Transverse colon (tissue), 4 donors: Measurements from ENCODE around the gene TPK1. TPM values are rescaled to one million over a fixed set of nuclear protein-coding genes. Genes with fewer than 3 reads are reported as not detected.
A peak's percentile ranks its signal among the peaks of the same experiment; 100 is the strongest.

ENCODE experiments used
- DNase-seq: peaks from one replicate; pipeline ENCODE4 v3.0.0-alpha.2; 2019
- H3K27ac ChIP-seq, 4 donors: fragments of 200-600 bp; sonication (generic); 2 replicates each; pipeline ENCODE4 v1.5.1; 2016 to 2018; ENCODE audit warnings: inconsistent platforms in 4 of 4
- H3K27me3 ChIP-seq: fragments of 200-600 bp; sonication (generic); 2 replicates; pipeline ENCODE4 v1.5.1; 2017; ENCODE audit warnings: inconsistent platforms
- H3K36me3 ChIP-seq, 4 donors: fragments of 200-600 bp; sonication (generic); 2 replicates each; pipeline ENCODE4 v1.5.1; 2017 to 2019; ENCODE audit warnings: inconsistent platforms in 4 of 4
- H3K4me1 ChIP-seq, 4 donors: fragments of 200-600 bp; sonication (generic); 2 replicates each; pipeline ENCODE4 v1.5.1; 2017 to 2020; ENCODE audit warnings: inconsistent platforms in 4 of 4
- H3K4me3 ChIP-seq, 4 donors: fragments of 200-600 bp; sonication (generic); 1 replicate in 1 of 4; 2 replicates in 3 of 4; pipeline versions ENCODE4 v1.5.1 to v1.6.1; 2017 to 2019; ENCODE audit warnings: inconsistent platforms in 4 of 4
- H3K9me3 ChIP-seq, 2 donors: fragments of 200-600 bp; sonication (generic); 2 replicates each; pipeline ENCODE4 v1.5.1; 2017 to 2019; ENCODE audit warnings: inconsistent platforms in 2 of 2
- EP300 ChIP-seq: sonication (generic); formaldehyde crosslinking; IDR thresholded peaks from one replicate; pipeline ENCODE4 v1.6.1; 2017; ENCODE audit warnings: antibody characterized with exemption, low read depth
- POLR2A ChIP-seq: fragments of 450-650 bp; IDR thresholded peaks from one replicate; pipeline ENCODE4 v1.6.1; 2016; ENCODE audit warnings: antibody characterized with exemption, mild to moderate bottlenecking, moderate library complexity
- POLR2AphosphoS5 ChIP-seq, 3 donors: sonication (generic); formaldehyde crosslinking; IDR thresholded peaks; one replicate each; pipeline ENCODE4 v1.6.1; 2016; ENCODE audit warnings: antibody characterized with exemption in 3 of 3
- WGBS, 2 donors: methylation state at CpG; one replicate each; pipeline ENCODE4 v1.1.5; 2018; ENCODE audit warnings: low coverage in 1 of 2; 5-methylcytosine and 5-hydroxymethylcytosine counted together
- in situ Hi-C, 4 donors: fragments of 200-750 bp; cut with MboI; loops; one replicate each; pipeline versions ENCODE4 v1.15.0 to v1.15.1; 2017; ENCODE audit warnings: low sequenced_read_pairs in 3 of 4, low pct_ligation_motif_present in 1 of 4, low pct_unique_long_range_greater_than_20kb in 1 of 4
- intact Hi-C: fragments of 100-400 bp; cut with DNase I; formaldehyde crosslinking; loops from one replicate; pipeline ENCODE4 v1.15.1; 2023; ENCODE audit warnings: low total_unique reads
- total RNA-seq, 4 donors: library from RNA; depleted of rRNA; stranded (reverse); fragments of >200 nt; gene quantifications; one replicate each; pipeline ENCODE4 v1.1.0, GENCODE V29; 2016
- TF ChIP-seq, protein P1 (sequence below), 5 experiments: fragments of 200-600 bp in 3 of 5; fragments of 450-650 bp in 2 of 5; sonication (generic) in 3 of 5; IDR thresholded peaks; 1 replicate in 2 of 5; 2 replicates in 3 of 5; pipeline ENCODE4 v1.5.1; 2016 to 2017; ENCODE audit warnings: antibody characterized with exemption in 5 of 5, inconsistent platforms in 3 of 5, mild to moderate bottlenecking in 2 of 5, moderate library complexity in 1 of 5

The TPK1 gene
- total RNA-seq, 4 donors from 2014 or later, result 1.4 to 17.3 (median 14.6) TPM

DNA sequence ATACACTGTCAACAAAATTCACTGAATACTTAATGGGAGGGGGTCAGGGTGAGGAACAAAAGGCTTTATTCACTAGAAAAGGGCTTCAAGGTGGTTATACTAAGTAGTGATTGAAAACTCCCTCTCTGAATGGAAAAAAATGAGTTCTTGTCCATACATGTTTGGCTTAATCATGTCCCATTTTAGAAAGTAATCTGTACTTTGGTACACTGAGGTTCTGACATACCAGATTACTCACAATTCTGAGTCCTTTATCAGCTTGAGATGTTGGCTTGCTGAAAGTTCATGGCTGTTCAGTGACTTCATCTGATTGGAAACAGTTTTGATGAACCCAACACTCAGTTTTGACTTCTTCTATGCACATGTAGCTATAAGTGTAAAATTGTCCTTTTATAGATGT, 419.5 kb downstream of the TPK1 start:
- in situ Hi-C loops (no loop called here), intact Hi-C loops (no loop called here)
- Histone ChIP-seq H3K4me3 (no peak overlapping the region), H3K36me3 (no peaks in the 10 kb centered on the region), H3K9me3 (no peaks in the 10 kb centered on the region), H3K27me3 (no peaks in the 10 kb centered on the region), H3K27ac (no peak overlapping the region), H3K4me1 (peaks cover 0 to 5% (median 0%) of the 10 kb centered on the region in 4 donors)
- no peak for DNase-seq
- TF ChIP-seq POLR2AphosphoS5 (IDR thresholded peaks at IDR 0.05), result no peak
- TF ChIP-seq, protein P1, sequence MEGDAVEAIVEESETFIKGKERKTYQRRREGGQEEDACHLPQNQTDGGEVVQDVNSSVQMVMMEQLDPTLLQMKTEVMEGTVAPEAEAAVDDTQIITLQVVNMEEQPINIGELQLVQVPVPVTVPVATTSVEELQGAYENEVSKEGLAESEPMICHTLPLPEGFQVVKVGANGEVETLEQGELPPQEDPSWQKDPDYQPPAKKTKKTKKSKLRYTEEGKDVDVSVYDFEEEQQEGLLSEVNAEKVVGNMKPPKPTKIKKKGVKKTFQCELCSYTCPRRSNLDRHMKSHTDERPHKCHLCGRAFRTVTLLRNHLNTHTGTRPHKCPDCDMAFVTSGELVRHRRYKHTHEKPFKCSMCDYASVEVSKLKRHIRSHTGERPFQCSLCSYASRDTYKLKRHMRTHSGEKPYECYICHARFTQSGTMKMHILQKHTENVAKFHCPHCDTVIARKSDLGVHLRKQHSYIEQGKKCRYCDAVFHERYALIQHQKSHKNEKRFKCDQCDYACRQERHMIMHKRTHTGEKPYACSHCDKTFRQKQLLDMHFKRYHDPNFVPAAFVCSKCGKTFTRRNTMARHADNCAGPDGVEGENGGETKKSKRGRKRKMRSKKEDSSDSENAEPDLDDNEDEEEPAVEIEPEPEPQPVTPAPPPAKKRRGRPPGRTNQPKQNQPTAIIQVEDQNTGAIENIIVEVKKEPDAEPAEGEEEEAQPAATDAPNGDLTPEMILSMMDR (IDR thresholded peaks at IDR 0.05), result no peak
- no peak for TF ChIP-seq EP300
- no peak for TF ChIP-seq POLR2A

DNA sequence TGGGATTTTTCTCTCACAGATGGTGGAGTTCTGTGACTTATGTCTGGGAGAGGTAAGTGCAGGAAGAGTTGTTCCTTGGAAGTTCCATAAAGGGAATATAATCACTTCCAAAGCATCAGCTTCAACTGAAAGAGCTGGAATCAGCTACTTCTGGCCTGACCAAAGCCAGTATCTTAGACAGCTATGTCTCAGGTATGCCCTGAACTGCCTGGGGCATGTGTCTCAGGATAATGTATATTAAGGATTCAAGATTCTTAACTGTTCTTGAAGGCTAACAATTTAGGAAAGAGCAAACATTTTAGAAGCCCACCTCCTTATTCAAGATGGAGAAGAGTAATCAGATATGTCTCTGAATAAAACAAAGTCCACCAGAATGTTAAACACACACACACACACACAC, 420.0 kb downstream of the TPK1 start:
- Histone ChIP-seq H3K4me1 (peaks cover 0 to 5% (median 0%) of the 10 kb centered on the region in 4 donors), H3K27me3 (no peaks in the 10 kb centered on the region), H3K9me3 (no peaks in the 10 kb centered on the region), H3K36me3 (no peaks in the 10 kb centered on the region), H3K27ac (no peak overlapping the region), H3K4me3 (no peak overlapping the region)
- no peak for TF ChIP-seq POLR2AphosphoS5 (IDR thresholded peaks at IDR 0.05)
- no peak for TF ChIP-seq POLR2A
- no peak for TF ChIP-seq EP300
- TF ChIP-seq, protein P1 (IDR thresholded peaks at IDR 0.05), result no peak
- no peak for DNase-seq
- in situ Hi-C loops, result no loop called here
- intact Hi-C loops, result loop anchor here (1.0 to 2.0 kb wide), 2 partner anchors 11 to 35 kb away; no protein-coding TSS in a partner anchor

DNA sequence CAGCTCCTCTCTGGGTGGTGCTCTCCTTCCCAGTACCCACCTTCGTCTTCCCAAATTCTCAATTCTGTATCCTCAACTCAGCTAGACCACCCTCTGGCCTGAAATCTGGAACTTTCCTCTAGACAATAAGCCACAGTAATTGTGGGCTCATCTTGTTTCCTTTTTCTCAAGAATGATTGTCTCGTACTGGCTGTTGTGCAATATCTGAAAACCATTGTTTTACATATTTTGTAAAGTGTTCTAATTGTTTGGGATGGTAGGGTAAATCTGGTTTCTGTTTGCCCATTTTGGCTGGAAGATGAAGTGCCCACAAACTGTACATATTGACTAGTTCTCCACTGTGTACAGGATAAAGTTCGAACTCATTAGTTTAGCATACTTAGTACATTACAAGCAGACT, 421.0 kb downstream of the TPK1 start:
- intact Hi-C loops, result loop anchor here (1.0 to 2.0 kb wide), 2 partner anchors 10 to 36 kb away; no protein-coding TSS in a partner anchor
- Histone ChIP-seq H3K4me1 (peaks cover 0 to 5% (median 0%) of the 10 kb centered on the region in 4 donors), H3K9me3 (no peaks in the 10 kb centered on the region), H3K27ac (no peak overlapping the region), H3K4me3 (no peak overlapping the region), H3K27me3 (no peaks in the 10 kb centered on the region), H3K36me3 (no peaks in the 10 kb centered on the region)
- no peak for DNase-seq
- 63 to 83% methylated on average over 3 of the region's 3 CpGs for whole genome bisulfite sequencing, 2 donors
- TF ChIP-seq POLR2AphosphoS5 (IDR thresholded peaks at IDR 0.05), result no peak
- no peak for TF ChIP-seq POLR2A
- no peak for TF ChIP-seq EP300
- TF ChIP-seq, protein P1 (IDR thresholded peaks at IDR 0.05), result no peak
- in situ Hi-C loops, result no loop called here

DNA sequence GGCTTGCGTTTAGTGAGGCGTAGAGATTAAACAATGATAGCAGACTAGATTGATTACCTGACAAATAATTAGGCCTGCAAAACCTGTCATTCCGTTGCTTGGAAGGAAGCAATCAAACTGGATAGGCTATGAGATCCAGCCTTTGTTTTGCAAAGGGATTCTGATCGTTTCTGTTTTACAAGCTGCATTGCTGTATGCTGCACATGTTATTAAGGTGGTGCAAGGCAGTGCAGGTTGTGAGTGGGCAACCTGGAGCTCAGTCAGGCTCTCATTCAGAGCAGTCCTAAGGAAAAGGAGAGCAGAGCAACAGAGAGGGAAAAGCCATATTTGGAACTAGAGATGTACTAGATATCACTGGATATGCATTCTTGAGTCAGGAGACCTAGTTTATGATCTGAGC, 425.4 kb downstream of the TPK1 start:
- H3K36me3 ChIP-seq, result no peaks in the 10 kb centered on the region
- H3K27ac ChIP-seq, result no peak overlapping the region
- H3K4me3 ChIP-seq, result no peak overlapping the region
- no peak for TF ChIP-seq POLR2A
- no peak for TF ChIP-seq EP300
- 46 to 59% methylated on average over 4 of the region's 4 CpGs for WGBS, 2 donors
- intact Hi-C loops (no loop called here), in situ Hi-C loops (no loop called here)
- no peaks in the 10 kb centered on the region for H3K27me3 ChIP-seq
- no peaks in the 10 kb centered on the region for H3K9me3 ChIP-seq
- DNase-seq, result no peak
- H3K4me1 ChIP-seq, result peaks cover 0 to 9% (median 0%) of the 10 kb centered on the region in 4 donors

DNA sequence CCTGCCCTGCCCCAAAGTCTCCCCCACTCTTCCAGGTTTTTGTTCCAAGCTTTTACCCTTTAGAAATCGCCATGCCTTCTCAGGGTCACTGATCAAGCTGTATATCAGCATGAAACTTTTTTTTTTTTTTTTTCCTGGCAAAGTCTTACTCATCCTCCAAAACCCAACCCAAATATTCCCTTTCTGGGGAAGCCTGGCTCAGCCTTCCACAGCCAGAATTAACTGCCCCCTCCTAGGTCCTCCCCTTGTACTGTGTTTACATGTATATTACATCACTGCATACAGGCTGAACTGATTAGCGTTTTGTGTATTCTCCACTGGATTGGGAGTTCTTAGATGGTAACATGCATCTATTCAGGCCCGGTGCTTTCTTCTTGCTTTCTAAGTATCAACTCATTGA, 427.7 kb downstream of the TPK1 start:
- Histone ChIP-seq H3K27me3 (no peaks in the 10 kb centered on the region), H3K4me1 (peaks cover 0 to 9% (median 0%) of the 10 kb centered on the region in 4 donors), H3K4me3 (no peak overlapping the region), H3K36me3 (no peaks in the 10 kb centered on the region), H3K9me3 (no peaks in the 10 kb centered on the region), H3K27ac (peak overlapping the region in 1 of 4 donors; percentile 53)
- 31 to 57% methylated on average over 3 of the region's 3 CpGs for WGBS, 2 donors
- in situ Hi-C loops (no loop called here), intact Hi-C loops (no loop called here)
- no peak for TF ChIP-seq POLR2A
- no peak for TF ChIP-seq POLR2AphosphoS5 (IDR thresholded peaks at IDR 0.05)
- TF ChIP-seq, protein P1 (IDR thresholded peaks at IDR 0.05), result no peak
- TF ChIP-seq EP300, result no peak
- no peak for DNase-seq
